CD4-positive, alpha-beta T cell treated with Interleukin-15 for 4 hours (primary cell): ENCODE measurements around the gene GADD45B.
A peak's percentile ranks its signal among the peaks of the same experiment; 100 is the strongest.
"Not testable (repeated sequence)": the region's sequence is repeated elsewhere in the genome, so short reads cannot be mapped to it uniquely, and the experiment has no call there.

Experiments used
- DNase-seq: peaks from one replicate; pipeline ENCODE4 v3.0.0-alpha.2; 2020; ENCODE audit warnings: low spot score

The GADD45B gene

DNA sequence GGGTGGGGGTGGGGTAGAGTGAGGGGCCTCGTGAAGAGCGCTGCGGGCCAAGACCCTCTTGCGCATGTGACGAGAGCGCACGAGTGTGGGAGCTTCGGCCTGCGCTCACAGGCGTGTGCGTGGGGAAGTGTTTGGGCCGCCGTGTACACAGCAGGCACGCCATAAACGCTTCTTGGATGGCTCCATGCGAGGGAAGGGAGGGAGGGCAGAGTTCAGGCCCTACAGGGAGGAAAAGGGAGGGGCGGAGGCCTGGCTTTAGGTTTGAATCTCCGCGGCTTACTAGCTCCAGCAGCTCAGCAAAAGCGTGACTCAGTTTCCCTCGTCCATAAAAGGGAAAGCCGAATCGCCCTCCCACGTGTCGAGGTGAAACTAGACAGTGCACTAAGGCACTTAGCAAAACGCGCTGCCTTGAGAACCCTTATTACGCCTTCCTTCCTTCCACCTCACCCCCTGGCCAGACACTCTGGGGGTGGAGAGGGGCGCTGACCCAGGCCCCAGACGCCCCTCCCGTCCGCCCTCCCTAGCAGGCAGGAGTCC is 12.5 kb downstream of the GADD45B start:
- no peak for DNase-seq

DNA sequence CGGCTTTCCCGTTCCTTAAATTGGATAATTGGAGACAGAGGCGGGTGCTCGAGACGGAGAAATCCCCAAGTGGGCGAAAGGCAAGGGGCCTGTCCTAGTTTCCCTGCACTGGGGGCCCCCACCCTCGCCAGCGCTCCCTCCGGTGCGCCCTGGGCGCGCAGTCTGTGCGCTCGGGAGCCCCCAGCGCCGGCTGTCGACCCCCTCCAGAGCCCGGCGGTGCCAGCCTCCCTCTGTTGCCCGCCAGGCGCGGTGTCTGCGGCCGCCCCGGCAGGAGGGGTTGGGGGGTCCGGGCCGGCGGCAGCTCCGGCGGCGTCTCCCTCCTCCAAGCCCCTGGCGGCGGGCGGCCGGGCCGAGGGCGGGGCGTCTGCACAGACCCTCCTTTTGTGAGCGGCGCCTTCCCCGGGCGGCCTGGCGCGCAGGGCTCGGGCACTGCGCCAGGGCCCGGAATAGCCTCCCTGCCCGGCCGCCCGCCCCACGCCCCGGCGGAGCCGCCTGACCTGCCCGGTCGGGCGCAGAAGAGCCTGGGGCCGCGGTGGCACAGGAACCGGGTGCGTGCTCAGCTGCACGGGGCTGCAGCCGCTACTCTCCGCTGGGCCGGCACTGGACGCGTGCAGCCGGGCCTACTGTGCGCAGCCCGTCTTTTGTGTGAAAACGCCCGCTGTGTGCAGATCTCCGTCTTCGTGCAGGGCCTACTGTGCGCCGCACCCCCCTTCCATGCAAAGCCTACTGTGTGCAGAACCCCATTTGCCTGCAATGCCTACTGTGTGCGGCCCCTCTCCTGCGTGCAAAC is 13.2 kb downstream of the GADD45B start:
- DNase-seq: no peak

DNA sequence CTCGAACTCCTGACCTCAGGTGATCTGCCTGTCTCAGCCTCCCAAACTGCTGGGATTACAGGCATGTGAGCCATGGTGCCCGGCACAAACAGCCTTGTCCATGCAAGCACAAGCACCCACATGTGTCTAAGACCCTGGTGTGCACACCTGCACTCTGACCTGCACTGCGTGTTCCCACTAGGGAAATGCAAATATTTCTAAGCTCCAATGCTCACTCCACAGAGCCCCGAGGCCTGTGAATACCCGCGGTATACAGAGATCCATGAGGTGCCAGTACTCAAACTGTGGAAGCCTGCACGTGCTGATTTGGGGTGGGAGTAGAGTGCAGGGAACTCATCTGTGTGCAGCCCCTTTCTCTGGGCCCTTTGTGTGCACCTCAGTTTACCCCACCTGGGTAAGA is 14.7 kb downstream of the GADD45B start:
- no peak for DNase-seq

DNA sequence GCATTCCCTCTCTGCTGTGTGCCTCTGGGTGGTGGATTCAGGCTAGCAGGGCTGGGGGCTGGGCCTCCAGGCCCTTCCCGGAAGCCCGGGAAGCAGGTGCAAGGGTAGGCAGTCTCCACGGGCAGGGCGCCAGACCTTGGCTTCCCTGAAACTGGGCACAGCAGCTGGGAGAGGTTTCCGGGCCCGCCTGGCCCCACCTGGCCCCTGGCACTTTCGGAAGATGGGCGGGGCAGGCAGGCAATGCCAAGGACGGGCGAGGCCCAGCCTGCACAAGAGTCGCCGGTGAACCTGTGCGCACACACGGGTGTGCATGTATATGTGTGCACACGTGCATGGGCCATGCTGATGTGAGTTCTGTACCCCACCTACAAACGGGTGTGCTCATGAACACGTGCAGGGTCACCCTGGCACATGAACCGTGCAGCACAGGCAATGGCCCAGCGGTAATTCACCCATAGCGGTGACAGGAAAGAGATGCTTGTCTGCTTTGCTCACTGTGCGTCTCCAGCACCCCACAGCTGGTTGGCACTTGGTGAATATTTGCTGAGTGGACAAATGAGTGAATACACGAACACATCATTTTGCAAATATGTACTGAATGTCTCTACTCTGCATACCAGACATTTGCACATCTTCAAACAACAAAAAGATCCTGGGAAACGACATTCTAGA is 15.3 kb downstream of the GADD45B start:
- DNase-seq: no peak

DNA sequence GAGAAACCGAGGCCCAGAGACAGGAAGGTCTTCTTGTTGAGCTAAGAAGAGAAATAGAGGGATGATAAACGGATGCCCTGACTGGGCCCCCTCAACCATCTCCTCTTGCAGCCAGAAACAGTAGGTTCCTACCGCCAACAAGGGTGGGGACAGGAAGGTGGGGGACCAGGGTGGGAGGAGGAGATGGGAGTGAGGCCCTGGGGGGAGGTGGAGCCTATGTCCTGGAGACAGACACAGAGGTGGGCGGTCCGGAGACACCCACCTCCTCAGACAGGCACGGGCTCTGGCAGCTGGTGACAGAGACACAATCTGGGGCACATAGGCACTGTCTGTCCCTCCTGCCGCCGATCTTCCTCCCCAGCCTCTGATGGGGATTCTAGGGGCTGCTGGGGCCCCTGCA is 16.9 kb downstream of the GADD45B start:
- DNase-seq: no peak

DNA sequence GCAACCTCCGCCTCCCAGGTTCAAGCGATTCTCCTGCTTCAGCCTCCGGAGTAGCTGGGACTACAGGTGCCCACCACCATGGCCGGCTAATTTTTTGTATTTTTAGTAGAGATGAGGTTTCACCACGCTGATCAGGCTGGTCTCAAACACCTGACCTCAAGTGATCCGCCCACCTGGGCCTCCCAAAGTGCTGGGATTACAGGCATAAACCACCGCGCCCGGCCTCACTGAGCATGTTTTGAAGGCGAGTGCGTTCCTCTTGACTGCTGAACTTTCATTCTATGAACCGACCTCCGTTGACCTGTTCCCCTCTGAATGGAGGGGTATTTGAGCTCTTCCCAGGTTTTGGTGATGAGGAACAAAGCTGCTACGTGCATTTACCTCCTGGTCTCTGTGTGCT is 17.5 kb downstream of the GADD45B start:
- DNase-seq: not testable (repeated sequence)

DNA sequence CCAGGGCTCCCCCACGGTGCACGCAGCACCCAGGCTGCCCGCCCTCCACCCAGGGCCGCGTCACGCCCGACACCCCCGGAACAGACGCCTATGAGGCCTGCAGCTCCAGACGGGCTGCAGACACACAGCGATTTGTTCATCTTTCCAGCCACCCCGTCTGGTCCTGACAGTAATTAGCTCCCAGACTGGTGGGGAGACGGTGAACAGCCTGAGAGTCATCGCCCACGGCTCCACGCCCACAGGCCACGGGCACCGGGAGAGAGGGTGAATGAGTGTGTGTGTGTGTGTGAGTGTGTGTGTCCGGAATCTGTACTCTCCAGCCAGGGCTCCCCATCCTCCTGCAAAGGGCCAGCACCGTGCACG is 18.1 kb downstream of the GADD45B start:
- DNase-seq: no peak

DNA sequence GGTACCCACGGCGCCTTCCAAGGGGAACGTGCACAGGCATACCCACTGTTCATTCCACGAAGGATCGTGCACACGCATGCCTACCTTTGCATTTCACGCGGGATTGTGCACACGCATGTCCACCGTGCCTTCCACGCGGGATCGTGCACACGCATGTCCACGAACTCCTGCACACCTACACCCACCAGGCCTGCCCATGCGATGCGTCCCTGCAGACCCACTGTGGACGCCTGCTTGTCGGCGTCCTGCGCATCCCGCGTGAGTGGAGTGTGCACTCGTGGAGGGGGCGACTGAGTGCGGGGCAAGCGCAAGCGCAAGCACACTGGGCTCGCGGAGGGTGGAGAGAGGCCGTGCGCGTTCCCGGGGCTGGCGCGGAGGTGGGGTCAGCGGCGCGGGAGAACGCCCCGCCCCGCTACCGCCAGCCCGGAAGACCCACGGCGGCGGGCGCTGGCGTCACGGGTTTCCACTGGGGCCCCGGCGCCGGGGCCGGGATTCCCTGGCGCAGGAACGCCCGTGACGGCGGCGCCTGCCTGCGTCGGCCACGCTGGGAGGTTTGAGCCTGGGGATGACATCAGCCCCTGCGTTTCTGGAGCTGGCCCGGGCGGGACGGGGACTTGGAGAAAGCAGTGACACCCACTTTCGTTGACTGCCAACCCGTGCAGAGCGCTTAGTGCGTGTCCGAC is 18.7 kb downstream of the GADD45B start:
- peak; percentile 41 for DNase-seq

DNA sequence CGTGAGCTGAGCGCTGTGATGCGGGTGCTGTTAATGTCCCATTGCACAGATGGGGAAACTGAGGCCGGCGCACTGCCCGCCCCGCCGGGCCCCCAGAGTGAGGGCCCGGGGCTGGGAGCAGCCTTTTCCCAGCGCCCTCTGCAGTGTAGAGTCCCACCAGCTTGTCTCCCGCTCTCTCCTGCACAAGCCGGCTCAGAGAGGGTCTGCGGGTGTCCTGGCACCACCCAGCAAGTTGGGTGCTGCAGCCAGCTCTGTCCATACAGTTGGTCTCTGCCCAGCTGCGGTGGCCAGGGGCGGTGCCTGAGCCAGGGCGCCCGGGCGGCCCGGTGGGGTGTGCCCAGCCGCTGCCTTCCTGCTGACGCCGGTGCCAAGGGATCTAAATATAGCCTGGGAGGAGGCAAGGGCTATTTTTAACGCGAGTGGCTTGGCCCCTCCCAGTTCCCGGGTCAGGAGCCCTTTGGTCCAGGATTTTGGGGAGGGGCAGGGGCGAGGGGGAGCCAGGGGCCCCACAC is 19.3 kb downstream of the GADD45B start:
- DNase-seq: peak; percentile 32

DNA sequence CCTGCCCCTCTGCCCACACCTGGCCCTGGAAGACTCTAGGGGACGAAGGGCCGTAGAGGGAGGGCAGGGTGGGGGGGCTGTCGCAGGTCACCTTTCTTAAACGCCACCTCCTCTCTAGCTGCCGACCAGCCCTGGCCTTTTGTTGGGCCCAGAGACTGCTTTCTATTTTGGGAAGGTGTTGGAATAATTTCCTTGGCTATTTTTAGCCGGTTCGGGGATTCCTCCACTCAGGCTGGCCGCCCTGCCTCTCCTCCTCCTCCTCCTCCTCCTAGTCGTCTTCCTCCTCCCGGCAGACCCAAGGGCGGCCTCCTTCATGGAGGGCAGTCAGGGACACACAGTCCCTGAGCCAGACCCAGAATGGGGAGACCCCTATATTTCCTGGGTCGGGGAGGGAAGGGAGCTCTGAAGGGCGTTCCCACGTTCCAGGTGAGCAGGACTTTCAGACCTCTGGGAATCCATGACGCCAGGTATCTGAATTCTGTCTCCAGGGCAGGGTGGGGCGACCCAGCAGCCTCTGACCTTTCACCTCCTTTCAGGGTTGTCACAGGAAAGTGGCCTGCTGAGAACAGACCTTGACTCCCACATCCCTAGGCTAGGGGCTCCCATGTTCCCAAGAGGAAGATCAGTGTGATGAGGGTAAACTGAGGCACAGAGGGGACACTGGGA is 19.9 kb downstream of the GADD45B start:
- no peak for DNase-seq

DNA sequence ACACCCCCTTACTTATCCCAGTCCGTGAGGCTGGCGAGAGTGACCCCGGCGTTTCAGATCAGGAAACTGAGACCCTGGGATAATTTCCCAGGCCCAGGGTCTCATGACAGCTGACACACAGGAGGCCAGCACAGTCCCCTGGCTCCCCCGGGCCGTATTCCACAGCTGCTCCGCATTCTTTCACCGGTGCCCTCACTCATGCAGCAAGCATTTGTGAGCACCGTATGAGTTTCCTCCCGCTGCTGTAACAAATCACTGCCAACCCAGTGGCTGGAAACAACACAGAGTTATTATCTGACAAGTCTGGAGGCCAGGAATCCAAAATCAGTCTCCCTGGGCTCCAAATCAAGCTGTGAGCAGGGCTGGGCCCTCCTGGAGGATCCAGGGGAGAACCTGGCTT is 21.3 kb downstream of the GADD45B start:
- DNase-seq: no peak

DNA sequence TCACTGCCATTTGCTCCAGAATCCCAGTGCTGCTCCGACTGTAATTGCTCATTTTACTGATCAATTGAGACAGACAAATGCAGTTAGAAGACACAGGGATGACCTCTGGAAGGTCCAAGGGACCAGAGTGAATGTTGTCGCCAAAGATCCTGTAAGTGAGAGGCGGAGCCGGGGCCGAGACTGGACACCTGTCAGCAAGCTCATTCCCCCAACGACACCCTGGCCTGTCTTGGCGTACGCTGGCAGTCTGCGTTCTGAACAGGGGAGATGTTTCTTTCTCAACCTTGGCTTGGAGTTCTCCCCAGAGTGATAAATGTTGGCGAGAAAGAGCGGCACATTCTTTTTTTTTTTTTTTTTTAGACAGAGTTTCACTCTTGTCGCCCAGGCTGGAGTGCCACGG is 24.2 kb downstream of the GADD45B start:
- no peak for DNase-seq

DNA sequence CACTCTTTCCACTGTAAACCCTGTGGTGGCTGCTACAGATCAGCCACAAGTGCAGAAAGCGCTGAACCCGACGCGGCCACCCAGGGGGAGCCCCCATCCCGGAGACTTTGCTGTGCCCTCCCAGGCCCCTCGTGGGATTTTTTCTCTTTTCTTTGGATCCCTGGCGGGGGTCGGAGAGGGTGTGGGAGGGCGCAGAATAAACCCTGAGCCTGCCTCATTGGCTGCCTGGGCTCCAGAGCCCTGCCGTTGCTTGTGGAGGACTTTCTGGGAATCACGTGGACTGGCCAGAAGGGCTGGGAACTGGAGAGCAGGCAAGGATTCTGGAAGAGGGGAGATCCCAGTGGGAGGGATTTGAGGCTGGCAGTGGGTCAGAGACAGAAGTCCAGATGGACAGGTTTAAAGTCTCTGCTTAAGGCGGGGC is 24.9 kb downstream of the GADD45B start:
- no peak for DNase-seq

DNA sequence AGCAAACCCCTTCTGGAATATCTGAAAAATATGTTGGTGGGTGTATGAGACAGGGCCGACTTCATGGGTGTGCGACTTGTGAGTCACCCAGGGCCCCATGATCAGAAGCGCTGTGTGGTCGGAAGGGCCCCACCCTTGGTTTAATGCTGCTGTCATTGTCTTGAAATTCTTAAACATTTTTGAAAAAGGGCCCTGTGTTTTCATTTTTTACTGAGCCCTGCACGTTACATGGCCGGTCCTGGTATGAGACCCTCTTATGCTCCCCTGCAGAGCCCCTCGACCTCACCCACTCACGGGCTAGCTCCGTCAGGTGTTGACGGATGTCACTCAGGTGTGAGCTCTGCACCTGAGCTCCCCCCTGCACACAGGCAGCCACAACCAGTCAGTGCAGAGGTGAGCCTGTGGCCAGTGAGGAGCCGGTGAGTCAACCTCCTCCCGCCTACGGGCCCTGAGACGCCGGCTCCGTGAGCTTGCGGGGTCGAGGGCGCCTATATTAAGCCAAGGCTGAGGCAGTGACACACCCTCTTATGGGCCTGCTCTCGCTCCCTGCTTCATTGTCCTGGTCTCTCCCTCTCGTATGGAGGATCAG is 27.7 kb downstream of the GADD45B start:
- peak; percentile 86 for DNase-seq

DNA sequence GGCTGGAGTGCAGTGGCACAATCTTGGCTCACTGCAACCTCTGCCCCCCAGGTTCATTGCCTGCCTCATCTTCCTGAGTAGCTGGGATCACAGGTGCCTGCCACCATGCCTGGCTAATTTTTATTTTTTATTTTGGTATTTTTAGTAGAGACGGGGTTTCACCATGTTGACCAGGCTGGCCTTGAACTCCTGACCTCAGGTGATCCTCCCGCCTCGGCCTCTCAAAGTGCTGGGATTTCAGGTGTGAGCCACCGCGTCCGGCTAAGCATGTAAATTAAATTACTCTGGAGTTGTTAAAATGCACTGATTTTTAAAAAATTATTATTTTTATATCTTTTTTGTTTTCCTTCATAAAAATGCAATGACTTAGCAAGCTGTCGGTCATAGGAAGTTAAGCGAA is 30.7 kb downstream of the GADD45B start:
- not testable (repeated sequence) for DNase-seq

DNA sequence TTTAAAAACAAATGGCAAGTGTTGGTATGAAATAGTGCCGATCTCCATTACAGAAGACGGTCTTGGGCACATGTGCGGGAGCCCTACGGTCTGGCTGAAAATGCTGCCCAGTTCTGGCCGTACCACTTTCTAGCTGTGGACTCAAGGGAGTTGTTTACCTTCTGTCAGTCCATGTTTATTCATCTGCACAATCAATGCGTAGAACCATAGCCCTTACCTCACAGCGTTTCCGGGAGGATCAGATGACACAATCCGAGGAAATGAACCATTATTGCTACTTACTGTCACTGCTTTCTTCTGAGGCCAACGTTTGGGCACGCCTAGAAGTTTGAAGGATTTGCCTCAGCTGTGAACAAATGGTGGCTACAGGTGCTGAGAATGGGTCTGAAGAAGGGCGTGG is 31.2 kb downstream of the GADD45B start:
- peak; percentile 56 for DNase-seq

DNA sequence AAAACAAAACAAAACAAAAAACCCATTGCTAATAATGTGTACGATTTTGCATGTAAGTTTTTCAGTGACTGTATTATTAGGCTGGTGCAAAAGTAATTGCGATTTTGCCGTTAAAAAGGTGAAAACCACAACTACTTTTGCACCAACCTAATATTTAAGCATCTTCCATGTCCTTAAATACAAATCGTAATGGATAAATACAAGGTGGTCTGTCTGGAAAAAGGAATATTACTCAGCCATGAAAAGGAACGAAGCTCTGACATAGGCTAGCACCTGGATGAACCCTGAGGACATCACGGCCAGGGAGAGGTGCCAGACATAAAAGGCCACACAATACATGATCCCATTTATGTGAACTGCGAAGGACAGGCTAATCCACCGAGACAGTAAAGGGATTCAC is 33.2 kb downstream of the GADD45B start:
- no peak for DNase-seq

DNA sequence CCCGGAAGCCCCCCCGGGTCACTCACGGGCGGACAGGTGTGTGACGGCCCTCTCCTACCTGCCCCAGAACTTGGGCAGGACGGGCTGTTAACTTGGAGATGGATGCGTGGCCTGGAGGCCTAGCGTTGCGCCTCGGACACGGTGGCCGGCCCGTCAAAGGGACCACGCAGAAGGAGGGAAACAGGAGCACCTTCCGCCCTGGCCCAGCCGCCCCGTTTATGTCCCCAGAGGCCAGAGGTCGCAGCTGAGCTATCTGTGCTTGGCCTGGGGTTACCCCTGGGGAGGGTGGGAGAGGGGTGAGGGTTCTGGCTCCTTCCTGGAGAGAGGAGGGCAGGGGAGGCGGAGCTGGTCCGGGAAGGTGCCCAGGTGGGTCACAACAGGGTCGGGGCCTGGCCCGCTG is 35.6 kb downstream of the GADD45B start:
- no peak for DNase-seq

DNA sequence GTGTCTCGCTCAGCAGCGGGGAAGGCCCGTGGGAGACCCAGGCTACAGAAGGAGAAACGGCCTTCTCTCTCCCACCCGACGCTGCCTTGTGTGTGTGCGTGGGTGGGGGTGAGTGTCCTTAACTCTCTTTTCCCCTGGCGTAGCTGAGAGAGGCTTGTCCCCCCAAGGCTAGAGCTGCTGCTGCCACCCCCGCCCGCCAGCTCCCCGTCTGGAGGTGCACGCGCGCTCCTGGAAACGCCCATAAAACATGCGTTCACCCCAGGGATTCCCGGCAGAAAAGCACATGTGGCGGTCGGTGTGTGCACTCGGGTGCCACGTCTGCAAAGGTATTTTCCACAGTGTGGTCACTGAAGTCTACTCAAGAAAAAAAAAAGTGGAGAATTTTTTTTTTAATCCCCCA is 36.1 kb downstream of the GADD45B start:
- DNase-seq: no peak

DNA sequence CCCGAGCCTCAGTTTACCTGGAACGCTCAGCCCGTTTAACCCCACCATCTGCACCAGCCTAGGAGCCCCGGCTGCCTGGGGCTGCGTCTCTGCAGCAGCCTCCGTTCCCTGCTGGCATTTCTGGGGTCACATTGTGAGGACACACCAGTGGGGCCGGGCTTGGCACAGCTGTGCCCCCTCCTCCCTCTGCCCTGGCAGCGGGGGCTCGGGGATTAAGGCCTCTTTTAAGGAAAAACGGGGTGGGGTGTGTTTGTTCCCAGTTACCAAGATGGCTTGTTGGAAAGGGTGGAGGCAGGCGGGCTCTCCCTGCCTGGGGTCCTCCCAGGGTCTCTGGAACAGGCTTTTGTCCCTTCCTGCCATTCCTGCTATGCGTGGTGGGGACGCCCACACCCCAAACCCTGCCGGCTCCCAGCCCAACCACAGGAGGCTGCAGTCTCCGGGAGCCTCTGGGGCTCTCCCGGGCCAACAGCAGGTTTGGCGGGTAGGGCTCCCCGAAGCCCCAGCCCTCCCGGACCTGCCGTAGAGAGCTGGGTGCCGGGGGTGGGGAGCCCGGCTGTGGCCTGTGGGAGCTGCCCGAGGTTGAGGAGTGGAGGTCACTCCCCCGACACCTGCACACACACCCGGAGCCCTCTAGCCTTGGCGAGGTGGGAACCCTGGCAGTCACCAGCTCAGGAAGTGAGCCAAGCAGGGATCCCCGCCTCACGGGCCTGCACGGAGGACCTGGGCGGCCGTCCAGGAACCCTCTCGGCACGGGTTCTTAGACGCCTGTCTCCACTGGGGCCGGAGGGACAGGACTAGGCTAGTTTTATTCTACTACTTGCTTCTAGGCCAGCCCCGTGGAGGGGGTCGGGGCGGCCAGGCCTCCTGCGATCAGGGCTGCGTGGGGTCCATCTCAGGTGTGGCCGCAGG is 36.9 kb downstream of the GADD45B start:
- no peak for DNase-seq
